GM21367 (cell line): ENCODE data around the gene MAPK12.
"Not testable (repeated sequence)": the region's sequence is repeated elsewhere in the genome, so short reads cannot be mapped to it uniquely, and the experiment has no call there.

Experiments
- ATAC-seq: cut with Tn5 transposase; IDR thresholded peaks from one replicate; pipeline ENCODE4 v1.9.1; 2021; ENCODE audit not compliant: unreplicated experiment

The MAPK12 gene

GRCh38 chr22:50282361-50283155 is 21.1 kb upstream of the MAPK12 start:
- no peak for ATAC-seq

GRCh38 chr22:50281957-50282356 is 20.5 kb upstream of the MAPK12 start:
- ATAC-seq, result no peak

- ATAC-seq, result no peak
These were observed 19.9 kb upstream of the MAPK12 start for GRCh38 chr22:50281384-50281760.

- no peak for ATAC-seq
These were observed 19.4 kb upstream of the MAPK12 start for GRCh38 chr22:50280708-50281383.

- ATAC-seq, result no peak
These were observed 18.7 kb upstream of the MAPK12 start for GRCh38 chr22:50280022-50280707.

- no peak for ATAC-seq
These were observed 17.6 kb upstream of the MAPK12 start for GRCh38 chr22:50278956-50279619.

GRCh38 chr22:50278461-50278860 is 17.0 kb upstream of the MAPK12 start:
- no peak for ATAC-seq

GRCh38 chr22:50277761-50278160 is 16.3 kb upstream of the MAPK12 start:
- ATAC-seq, result no peak

- no peak for ATAC-seq
These were observed 14.7 kb upstream of the MAPK12 start for GRCh38 chr22:50276143-50276542.

- ATAC-seq, result no peak
These were observed 13.9 kb upstream of the MAPK12 start for GRCh38 chr22:50275181-50276055.

- ATAC-seq, result no peak
These were observed 13.3 kb upstream of the MAPK12 start for GRCh38 chr22:50274771-50275170.

GRCh38 chr22:50274311-50274710 is 12.8 kb upstream of the MAPK12 start:
- ATAC-seq, result no peak

GRCh38 chr22:50273781-50274180 is 12.3 kb upstream of the MAPK12 start:
- ATAC-seq, result not testable (repeated sequence)

- not testable (repeated sequence) for ATAC-seq
These were observed 11.9 kb upstream of the MAPK12 start for GRCh38 chr22:50273352-50273751.

- no peak for ATAC-seq
These were observed 10.7 kb upstream of the MAPK12 start for GRCh38 chr22:50272044-50272802.

GRCh38 chr22:50271519-50271970 is 10.1 kb upstream of the MAPK12 start:
- no peak for ATAC-seq

GRCh38 chr22:50270666-50271394 is 9.3 kb upstream of the MAPK12 start:
- no peak for ATAC-seq

GRCh38 chr22:50269970-50270665 is 8.6 kb upstream of the MAPK12 start, which contains the start of gene MAPK11:
MAPK11 (minus strand) TSS chr22:50270380; CDS start chr22:50270292, 88 bp downstream.
- ATAC-seq, result no peak
